HG02870 (cell line): ENCODE results near the gene TEKT3.

Source experiments
- ATAC-seq: cut with Tn5 transposase; IDR thresholded peaks from one replicate; pipeline ENCODE4 v1.9.1; 2021; ENCODE audit warnings: mild to moderate bottlenecking, moderate library complexity; ENCODE audit not compliant: unreplicated experiment

Gene TEKT3

DNA sequence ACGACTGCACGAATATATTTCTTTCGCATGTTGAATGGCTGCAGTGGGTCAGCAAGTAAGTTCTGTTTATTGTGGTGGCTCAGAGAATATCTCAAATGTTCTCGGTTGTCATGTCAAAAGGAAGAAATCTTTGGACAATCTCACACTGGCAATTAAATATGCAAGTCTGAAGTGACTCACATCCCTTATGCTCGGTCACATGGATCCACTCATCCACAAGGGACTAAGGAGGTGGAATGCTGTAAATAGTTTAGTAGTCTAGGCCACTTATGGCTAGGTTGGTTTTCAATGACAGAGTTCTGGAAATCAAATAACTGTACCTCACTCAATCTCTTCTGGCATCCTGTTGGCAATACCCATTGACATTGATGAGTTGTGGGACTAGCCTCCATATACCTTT is 43.2 kb downstream of the TEKT3 start:
- ATAC-seq: no peak

DNA sequence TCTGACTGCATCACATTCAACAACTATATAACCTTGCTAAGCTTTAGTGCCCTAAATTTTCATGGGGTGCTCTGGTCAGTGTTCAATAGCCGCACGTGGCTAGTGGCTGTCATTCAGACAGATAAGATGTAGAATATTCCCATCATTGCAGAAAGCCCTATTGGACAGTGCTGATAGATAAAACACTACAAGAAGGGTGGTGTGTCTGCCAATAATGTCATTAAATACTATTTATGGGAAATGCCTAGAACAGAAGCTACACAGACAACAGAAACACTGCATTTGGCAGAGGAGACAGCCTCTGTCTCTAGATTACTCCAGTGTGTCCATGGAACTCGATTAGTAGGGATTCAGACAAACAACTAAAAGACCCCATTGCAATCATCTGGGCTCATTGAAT is 47.8 kb downstream of the TEKT3 start:
- ATAC-seq: no peak

DNA sequence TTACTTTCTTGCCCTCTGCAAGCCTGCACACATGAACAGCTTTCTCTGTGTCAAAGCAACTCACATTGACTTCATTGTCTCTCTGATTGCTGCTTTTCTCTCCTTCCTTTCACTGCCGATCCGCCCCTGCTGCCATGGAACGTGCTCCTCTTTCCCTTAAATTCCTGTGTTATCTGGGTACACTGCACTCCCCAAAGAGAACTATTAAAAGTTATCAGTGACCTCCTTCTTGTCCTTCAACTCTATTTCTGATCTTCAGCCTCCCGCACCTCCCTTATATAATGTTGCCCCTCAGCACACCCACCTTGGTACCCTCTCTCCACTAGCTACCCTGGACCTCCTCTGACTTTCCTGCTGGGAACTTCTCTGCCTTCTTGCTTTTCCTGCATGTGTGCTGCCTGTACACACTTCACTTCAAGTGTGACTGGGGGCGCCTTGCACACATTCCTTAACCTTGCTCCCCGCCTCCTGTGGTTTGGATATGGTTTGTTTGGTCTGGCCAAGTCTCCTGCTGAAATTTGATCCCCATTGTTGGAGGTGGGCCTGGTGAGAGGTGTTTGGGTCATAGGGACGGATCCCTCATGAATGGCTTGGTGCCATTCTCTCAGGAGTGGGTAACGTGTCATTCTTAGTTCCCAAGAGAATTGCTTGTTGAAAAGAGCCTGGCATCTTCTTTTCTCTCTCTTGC is 49.6 kb downstream of the TEKT3 start:
- ATAC-seq: no peak

DNA sequence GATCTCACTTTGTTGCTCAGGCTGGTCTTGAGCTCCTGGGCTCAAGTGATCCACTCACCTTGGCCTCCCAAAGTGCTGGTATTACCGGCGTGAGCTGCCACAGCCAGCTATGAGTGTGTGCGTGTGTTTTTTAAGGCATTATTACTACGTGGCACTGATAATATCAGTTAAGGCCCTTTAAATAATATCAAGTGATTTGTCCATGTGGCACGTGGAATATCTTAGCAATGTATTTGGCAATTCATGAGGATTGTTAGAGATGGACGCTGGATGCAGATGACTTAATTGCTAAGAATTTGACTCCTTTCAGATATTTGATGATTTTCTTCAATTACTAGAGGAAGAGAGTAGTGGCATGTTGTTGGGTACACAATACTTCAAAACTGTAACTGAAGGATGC is 50.8 kb downstream of the TEKT3 start:
- ATAC-seq: no peak

DNA sequence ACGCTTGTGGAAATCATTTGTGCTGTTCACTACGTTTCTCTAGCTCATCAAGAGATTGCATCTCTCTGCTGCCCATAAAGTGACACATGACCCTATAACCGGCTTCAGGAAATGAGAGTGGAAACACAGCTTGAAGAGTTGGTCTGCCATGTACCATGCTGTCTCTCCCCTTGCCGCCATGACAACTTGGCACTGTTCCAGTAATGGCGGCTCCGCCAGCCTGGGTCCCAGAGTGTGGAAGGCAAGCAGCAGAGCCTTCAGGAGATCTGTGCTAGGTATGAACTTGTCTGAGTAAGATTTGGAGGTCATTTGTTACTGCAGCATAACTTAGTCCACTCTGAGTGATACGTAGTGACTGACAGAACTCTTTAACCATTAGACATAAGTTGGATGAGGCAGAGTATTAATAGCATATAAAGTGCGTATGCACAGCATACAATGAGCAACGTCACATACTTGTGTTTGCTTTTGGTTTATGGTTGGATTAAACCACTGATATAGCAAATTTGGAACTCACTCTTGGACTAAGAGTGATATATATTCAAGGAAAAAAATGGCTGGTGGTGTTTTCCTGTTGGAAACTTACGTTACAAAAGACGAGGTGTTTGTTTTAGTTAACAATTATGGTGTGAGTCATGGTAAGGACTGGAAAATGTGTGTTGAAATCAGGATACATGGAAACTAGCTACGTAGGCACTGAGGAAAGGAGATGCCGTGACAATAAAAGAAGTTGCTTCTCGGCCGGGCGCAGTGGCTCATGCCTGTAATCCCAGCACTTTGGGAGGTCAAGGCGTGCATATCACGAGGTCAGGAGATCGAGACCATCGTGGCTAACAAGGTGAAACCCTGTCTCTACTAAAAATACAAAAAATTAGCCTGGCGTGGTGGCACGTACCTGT is 51.9 kb downstream of the TEKT3 start:
- ATAC-seq: no peak

DNA sequence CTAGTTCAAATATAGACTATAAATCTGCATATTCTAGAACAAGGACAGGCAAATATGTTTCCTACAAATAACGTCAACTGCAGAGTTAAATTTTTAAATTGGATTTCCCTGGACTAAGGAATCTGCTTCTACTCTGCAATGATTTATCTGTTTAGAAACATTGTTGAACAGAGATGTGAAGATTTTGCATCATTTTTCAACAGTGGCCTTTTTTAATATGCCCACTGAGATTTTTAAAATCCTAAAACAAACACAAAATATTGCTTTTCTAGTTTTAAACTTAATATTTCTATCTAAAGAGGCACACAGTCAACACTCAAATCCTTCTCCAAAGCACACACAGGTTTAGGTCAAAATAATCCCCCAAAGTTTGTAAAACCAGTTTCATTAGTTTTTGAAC is 52.5 kb downstream of the TEKT3 start:
- ATAC-seq: no peak

DNA sequence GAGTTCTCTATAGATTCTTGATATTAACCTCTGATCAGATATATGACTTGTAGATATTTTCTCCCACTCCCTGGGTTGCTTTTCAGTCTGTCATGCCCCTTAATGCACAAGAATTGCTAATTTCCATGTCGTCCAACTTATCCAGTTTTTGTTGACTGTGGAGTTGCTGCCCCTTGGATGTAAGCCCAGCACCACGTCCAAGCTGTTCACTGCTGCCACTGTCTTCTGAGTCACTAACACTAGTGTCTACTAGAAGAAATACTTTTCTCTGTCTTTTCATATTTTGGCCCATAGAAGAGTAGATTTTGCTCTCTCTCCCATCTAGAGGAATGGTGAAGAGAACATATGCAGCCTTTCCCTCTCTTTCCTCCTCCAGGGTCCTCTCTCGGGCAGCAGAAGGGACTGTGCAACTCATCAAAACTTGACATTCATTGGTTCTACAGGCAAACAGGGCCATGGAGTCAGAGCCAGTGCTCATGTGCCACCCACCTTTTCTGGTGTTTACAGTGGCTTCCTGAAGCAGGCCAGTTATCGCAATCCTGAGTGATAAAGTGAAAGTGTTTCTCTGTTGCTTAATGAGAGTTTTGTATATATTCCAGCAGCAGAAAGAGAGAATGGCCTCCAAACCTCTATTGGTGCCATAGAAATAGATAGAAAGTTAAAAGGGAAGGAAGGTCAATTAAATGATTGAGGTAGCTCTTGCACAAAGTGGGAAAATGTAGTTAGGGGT is 53.7 kb downstream of the TEKT3 start:
- ATAC-seq: no peak

DNA sequence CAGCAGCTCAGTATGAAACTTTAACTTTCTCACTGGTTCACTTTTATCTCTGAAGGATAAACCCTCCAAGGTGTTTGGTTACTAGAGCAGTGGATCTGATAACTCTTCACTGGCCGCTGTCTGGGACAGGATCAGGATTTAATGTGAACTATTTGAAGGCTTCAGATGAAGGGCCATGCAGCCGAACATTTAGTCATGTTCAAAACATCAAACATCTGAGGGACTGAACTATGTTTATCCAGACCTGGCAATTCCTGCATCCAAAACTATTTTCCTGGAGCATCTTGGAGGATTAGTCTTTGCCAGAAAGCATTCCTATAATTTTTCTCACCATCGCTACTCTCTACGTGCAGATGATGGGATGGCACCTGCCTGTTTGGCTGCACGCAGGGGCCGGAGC is 55.9 kb downstream of the TEKT3 start:
- ATAC-seq: no peak

DNA sequence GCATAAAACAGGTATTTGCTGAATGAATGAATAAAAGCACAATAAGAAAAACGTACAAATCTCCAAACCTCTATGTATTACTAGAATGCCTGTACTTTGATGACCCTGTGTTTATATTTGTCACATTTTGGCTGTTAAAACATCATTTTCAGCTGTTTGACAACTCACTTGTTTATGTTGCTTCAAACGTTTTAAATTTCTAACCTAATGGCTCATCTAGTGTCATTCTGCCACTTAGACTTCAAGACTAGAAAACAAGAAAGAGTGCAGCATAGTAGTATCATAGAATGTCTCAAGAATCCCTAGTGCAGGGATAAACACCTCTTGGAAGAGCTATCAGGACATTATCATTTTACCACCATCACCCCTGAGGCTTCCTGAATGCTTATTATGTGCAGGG is 56.9 kb downstream of the TEKT3 start:
- ATAC-seq: no peak

DNA sequence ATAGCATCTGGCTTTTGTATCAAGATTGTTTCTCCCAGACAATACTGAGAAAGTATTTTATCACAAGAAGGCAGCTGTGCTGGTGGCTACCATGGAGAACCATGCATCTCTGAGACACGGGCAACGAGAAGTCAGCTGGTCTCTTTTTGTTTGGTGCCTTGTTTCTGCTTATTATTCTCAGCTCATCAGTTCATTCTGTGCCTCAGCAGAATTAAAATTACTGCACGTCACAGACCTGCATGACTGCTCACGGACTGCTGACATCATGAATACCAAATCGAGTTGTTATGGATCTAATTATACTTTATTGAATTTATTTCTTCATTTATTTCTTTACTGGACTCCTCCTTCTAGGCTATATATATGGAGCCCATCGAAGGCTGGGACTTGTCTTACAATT is 57.3 kb downstream of the TEKT3 start:
- ATAC-seq: no peak

DNA sequence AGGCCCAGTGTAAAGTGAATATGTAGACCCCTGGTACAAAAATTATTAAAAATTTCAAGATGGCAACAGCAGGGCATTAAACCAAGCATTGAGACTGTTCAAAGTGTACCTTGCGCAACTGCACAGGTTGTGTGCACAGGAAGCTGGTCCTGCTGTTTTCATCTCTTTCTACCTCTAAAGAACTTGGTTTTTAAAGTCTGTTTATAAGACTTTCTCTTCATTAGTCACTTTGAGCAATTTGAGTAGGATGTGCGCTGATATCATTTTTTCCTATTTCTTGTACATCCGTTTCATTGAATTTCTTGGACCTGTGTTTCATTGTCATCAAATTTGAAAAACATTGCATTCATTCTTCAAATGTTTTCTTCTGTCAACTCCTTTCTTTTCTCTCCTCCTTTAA is 59.5 kb downstream of the TEKT3 start:
- ATAC-seq: no peak

DNA sequence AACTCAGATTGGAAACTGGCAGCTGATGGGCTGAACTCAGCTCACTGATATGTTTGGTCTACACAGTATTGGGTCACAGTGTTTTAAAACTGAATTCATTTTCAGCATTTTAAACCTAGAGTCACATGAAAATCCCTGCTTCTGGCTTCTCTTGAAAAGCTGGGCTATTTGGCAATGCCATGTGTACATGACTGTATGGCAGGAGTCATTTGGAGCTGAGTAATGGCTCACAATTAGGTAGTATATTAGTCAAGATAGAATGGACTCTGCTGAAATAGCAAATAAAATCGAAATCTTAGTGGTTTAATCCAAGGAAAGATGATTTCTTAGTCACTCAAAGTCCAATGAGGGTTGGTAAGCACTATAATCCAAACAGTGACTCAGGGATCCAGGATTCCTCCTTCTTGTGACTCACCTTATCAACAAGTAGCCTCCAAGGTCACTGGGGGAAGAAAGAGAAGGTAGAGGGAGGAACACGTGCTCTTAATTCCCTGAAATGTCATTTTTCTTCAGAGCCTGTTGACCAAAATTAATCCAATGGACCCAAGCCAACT is 62.4 kb downstream of the TEKT3 start:
- ATAC-seq: no peak

DNA sequence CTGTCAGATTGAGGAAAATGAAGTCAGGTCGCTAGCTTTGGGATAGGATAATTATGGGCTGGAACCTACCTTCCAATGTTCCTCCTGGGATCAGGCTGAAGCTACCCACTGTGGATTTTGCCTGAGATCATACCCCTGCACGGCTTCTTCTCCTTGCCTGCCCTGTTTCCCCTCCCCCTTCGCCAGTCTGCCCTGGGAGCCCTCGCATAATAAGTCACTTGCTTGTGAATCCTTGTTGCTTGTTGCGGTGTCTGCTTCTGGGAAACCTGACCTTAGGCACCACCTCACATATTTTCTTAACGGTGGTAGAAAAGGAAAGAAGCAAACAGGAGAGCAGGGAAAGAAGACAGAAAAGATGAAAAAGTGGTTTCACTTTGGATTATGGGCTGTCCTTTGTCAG is 63.0 kb downstream of the TEKT3 start:
- ATAC-seq: no peak

DNA sequence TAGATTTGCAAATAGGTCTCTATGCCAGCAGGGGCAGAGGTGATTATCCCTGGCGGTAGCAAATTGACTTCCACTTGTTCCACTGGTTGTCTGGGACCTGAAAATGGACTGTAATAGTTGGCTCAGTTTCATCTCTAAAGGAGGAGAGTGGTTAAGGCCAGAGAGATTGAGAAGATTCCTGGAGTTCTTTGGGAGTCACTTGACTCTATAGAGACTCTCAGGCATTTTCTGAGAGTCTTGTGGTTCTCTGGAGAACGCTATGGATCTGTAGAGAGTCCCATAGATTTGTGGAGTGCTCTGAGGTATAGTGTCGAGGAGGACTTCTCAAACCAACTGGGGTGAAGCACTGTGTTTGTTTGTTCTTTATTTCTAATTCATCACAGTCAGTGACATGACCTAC is 67.4 kb downstream of the TEKT3 start:
- no peak for ATAC-seq

DNA sequence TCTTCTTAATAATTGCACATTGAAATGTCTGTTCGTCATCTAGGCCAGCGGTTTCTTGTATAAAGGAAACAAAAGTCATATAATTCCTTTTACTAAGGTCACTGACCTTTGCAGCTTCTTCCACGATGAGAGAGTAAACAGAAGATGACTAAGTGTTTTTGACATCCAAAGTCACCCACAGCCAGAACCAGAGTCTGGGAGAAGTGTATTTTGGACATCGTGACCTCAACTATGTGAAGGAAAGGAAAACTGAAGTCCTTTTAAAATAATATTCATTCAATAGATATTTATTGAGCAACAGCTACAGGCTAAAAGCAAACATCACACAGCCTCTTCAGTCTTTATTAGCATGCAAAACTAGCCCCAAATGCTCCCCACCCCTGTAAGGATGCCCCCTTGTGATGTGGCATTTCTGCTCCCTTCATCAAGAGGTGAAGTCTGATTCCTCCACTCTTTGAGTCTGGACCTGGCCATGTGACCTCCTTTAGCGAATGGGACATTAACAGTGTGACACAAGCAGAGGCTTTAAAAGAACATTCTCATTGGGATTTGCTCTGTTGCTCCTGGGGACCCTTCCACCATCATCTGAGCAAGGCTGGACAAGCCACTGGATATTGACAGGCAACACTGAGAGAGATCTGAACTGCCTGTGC is 68.1 kb downstream of the TEKT3 start:
- no peak for ATAC-seq

DNA sequence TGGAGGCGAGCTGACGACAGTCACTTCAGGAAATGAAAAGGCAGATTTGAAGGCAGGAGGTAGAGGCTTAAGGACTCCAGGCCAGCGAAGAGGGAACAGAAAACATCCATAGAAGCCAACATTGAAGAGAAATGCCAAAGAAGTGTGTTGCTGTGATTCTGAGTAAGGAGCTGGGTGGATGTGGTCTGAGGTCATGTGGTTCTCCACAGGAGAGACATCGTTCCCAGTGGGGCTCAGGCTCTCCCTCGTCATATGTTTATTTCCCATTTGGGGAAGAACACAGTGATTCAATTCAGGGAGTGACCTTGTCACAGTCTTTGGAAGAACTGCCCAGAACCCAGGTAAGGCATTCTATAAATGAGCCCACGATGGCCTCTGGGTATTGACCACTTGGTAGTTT is 69.7 kb downstream of the TEKT3 start:
- no peak for ATAC-seq

DNA sequence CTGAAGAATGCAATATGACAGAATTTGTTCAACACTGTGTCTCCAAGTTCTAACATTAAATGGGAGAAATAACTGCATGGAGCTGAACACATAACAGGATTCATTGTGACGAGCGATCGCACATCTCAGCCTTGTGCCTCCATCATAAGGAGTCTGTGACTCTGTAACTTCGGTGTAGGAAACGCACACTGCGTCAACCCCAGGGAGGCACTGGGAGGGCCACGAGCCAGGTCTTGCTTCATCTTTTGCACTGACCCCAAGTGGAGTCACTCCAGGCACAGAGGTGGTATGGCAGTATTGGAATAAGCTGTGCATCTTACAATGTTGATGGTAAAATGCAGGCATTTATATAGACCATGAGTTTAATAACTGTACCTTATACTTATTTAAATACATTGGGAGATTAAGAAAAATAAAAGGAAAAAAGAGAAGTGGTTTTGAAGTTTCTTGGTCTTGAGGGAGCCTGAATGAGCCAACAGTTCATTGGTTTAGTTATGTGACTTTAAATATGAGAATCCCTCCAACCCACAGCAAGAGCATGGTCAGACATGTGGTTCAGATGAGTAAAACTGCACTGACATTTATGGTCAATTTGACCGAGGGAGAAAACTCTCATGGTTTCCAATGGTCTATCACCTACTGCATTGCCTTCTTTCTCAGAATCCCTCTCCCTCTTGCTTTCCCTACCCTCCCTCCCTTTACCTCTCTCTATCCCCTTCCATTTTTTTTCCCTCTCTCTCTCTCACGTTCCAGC is 70.6 kb downstream of the TEKT3 start:
- no peak for ATAC-seq

DNA sequence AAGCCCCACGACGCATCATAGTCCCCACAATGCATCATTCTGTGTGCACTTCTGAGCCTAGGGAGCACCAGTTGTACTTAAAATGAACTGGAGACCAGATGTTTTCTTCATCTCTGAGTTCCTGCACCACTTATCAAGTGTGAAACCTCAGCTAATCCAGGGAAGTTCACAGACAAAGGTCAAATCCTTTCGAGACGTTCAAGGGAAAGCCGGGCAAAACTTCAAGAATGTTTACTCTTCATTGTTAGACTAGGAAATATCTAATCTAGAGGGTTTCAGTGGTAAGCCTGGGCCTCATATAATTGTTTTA is 71.7 kb downstream of the TEKT3 start:
- no peak for ATAC-seq

DNA sequence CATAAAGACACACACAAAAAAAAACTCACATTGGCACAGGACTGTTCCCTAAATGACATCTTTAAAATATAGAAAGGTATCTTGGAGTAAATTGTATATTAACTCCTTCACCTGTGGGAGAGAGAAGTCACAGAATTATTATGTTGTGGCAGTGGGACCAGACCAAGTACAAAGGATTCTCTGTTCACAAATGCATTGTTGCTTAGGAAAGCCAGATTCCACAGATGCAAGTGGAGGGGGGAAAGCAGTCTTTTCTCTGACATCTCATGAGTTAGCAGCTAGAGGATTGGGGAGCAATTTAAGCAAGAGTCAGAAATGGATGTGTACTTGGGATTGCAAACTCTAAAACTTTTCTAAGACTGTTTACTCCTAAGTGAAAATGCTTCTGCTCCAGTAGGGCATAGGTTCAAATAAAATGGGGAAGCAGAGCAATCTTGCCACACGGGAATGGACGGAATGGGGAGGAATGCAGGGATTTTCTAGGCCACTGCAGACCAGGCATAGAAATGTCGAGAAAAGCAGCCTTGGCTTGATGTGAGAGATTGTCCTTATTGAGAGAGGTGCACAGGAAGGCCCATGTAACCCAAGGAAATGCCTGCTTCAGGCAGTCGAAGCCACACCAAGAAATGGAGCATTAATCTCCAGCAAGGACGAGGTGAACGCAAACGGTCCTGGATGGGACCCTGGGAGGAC is 72.2 kb downstream of the TEKT3 start:
- no peak for ATAC-seq

DNA sequence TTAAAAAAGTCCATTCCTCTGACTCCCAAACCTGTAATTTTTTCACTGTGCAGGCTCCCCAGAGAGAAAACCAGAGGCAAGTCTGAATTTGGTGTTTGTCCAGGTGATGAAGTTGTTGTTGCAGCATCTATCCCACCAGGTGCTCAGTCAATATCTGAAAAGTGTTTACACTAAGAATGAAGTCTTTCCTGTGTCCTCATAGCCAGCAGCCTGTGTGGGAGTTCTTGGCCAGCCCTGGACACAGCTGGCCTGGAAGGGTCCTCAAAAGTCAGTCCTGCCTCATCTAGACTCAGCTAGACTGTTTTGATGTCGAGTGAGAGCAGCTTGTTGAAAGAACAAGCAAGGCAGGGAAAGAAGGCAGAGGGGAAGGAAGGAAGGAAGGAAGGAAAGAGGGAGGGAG is 72.9 kb downstream of the TEKT3 start:
- ATAC-seq: no peak
